ENCODE data around the gene DCP1A.
"Not testable (repeated sequence)": the region's sequence is repeated elsewhere in the genome, so short reads cannot be mapped to it uniquely, and the experiment has no call there.

The DCP1A gene

DNA sequence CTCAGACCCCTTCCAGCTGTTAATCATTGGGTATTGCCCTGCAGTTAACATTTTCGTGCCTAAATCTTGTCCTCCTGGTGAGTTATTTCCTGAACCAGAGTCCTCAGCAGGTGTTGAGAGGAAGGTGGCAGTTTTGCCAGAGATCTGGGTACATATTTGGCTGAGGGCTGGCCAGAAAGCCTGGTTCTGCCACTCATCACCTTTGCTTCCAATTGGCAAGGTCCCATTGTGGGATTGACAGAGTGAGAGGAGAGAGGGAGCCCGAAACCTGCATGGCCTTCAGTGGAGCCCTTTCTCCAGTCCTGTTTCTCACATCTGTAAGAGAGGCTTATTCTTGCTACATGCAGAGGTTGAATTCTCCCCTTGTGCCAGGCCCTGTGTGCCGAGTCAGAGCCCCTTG, 82.6 kb downstream of the DCP1A start:
- DNase-seq (ENCODE audit: low read depth in 2 of 2) = no peak

DNA sequence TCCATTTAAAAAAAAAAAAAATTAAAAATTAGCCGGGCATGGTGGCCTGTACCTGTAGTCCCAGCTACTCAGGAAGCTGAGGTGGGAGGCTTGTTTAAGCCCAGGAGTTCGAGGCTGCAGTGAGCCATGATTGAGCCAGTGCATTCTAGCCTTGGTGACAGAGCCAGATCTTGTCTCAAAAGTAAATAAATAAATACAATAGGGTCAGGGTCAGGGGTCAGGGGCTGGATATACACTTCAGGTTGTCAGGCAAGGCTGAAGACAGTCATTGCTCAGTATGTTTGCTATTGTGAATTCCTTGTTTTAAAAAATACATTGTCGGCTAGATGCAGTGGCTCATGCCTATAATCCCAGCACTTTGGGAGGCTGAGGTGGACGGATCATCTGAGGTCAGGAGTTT, 83.4 kb downstream of the DCP1A start:
- DNase-seq (ENCODE audit: low read depth in 2 of 2) = no peak

DNA sequence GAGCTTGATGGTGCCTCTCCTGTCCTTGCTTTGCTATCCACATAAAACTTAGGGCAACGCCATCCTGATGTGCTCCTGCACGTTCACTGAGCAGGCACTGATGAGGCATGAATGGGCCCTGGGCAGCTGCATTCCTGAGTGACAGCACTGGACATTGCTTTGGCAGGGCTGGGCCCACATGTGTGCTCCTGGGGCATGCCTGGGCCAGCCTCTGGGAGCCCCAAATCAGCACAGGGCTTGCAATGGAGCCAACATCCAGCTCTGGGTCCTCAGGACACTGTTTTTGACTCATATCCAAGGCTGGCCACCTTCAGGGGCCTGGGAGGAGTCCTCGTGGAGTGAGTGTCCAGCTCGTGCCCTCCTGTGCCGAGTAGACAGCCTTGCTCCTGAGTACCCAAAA, 85.6 kb downstream of the DCP1A start:
- DNase-seq (ENCODE audit: low read depth in 2 of 2) = no peak

DNA sequence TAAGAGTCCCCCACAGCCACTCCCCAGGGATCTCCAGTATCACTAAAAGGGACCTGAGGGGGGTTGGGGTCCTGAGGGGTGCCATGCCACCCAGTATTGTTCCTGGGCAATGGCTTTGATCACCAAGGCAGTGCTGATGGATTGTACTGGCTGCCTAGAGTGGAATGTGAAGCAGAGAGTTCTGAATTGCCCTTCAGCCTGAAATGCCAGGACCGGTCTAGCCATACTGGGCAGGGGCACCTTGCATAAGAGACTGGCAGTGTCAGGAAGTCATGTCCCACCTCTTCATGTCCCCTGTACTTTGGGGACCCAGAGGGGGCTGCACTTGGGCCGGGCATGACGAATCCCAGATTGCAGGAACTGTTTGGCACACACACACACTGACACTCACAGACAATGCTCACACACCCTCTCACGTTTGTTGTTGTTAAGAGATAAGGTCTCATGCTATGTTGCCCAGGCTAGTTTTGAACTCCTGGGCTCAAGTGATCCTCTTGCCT, 87.0 kb downstream of the DCP1A start:
- DNase-seq (ENCODE audit: low read depth in 2 of 2) = no peak

DNA sequence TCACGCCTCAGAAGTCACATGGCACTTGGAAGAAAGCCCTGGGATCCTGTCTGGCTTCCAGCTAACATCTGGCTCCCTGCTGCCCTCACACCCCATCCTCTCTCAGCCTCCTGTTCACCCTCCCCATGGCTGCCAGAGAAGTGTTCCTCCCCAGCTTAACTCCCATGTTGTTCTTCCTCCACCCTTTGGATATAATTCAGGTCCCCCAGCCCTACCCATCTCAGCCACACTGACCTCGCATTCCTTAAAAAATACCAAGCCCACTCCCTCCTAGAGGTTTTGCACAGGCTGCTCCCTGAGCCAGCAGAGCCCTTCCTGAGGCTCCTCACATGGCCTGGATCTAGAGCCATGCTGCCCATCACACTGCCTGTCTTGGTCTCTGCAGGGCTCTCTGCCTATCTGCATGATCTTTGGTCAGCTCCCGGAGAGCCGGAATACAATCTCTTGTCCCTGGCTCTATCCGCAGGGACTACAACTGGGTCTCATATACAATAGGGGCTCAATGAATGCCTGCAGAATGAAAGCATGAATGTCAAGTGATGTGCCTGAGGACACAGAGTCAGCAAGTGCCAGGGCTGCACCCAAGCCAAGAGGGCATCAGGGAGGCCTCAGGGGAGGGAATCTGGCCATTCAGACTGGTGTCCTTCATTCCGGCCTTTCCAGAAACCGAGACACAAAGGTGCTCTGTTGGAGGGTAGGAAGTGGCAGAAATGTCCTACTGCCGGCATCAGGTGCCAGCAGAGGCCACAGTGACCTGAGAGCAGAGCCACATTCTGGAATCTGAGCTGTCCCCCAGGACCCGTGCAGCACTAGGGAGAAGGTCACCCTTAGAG, 87.7 kb downstream of the DCP1A start:
- DNase-seq (ENCODE audit: low read depth in 2 of 2) = no peak

DNA sequence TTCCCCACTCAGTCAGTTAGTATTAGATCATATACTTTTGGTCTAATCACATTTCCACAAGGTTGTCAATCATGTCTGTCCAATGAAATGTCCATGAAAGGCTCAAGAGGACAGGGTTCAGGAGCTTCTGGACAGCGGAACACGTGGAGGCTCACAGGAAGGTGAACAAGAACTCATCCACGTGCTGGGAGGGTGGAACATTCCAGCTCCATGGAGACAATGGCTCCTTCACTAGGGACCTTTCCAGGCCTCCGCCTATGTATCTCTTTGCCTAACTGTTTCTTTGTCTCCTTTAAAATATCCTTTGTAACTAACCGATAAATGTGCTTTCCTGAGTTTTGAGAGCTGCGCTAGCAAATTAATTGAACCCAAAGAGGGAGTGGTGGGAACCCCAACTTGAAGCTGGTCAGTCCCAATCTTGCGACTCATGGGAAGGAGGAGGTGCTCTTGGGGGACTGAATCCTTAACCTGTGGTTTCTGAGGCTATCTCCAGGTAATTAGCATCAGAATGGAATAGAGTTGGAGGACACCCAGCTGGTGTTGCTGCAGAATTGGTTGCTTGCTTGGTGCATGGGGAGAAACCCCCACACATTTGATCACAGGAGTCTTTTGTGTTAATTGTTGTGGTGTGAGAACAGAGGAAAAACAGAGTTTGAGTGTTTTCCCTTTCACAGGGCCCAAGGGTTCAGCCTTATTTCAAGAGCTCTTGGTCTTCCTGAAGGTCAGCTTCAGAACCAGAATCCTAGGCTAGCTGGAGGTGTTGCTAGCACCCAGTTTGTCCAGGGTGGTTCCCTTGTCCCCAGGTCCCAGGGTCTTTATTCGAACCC, 88.5 kb downstream of the DCP1A start:
- no peak for DNase-seq (ENCODE audit: low read depth in 2 of 2)

DNA sequence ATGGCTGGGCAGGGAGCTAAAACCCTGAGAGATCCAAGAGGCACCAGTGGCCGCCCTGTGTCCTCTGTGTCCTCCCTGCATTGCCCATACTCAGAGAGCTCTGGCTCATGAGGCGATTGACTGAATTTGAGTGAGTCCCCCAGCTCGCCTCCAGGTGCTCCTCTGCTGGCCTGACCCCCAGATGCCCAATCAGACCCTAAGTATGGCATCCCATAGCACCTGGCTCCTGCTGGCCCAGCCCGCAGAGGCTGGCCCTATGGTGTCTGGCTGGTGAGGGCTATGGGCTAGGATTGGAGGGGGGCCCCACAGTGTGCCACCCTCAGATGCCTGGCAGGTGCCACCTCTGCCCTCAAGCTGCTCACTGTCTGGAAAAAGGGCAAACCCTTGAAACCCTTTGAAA, 89.9 kb downstream of the DCP1A start:
- DNase-seq (ENCODE audit: low read depth in 2 of 2) = no peak

DNA sequence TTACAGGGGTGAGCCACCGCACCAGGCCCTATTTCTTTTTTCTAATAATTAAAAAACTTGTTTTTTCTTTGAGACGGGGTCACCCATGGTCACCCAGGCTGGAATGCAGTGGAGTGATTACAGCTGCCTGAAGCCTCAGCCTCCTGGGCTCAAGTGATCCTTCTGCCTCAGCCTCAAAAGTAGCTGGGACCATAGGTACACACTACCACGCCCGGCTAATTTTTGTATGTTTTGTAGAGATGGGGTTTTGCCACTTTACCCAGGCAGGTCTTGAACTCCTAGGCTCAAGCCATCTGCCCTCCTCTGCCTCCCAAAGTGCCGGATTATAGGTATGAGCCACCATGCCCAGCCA, 90.7 kb downstream of the DCP1A start:
- DNase-seq (ENCODE audit: low read depth in 2 of 2) = no peak

DNA sequence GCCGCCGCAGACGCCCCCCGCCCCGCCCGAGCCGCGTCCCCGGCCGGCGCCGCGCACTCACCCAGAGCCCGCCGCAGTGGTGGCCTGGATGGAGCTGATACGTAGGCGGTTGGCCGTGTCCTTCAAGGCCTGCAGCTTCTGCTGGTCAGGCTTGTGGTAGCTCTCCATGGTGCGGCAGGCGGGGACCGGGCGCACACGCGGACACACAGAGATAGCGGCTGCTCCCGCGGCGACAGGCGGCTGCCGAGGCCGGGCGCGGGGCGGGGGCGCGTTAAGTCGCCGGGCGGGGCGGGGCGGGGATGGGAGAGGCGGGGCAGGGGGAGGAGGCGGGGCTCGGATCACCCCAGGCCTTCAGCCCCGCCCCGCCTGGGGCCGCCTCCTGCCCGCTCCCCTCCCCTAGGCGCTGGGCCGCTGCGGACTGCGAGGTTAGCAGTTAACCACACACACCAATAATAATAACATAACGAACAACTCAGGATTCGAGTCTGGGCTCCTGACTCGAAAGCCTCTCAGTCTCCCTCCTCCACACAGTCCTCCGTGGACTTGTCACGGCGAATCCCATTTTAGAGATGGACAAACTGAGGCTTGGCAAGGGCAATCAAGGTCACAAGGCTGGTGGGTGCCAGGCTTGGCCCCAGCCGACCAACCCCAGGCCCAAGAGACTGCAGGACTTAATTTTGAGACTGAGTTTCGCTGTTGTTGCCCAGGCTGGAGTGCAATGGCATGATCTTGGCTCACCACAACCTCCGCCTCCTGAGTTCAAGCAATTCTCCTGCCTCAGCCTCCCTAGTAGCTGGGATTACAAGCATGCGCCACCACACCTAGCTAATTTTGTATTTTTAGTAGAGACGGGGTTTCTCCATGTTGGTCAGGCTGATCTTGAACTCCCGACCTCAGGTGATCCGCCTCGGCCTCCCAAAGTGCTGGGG, 91.3 kb downstream of the DCP1A start, which contains the start of gene TKT:
TKT (minus strand) TSS at position 248 of the 929 bp plus-strand sequence; CDS start at position 168, 80 bp downstream.
- peak; percentile 80 for DNase-seq (ENCODE audit: low read depth in 2 of 2)

DNA sequence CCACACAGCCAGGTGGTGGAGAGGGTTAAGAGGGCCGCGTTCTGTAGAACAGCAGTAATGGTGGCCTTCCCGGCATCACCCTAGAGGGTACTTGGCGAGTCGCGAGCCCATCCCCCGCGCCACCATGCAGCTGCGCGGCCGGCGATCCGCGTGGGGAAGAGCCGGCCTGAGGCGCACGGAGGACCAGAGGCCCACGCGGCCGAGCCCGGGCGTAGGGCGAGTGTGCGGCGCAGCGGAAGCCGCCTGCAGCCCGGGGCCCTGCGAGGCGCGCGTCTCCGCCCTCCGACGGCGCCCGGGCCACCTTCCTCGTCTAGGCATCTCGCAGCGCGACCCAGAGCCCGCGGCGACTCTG, 91.9 kb downstream of the DCP1A start:
- DNase-seq (ENCODE audit: low read depth in 2 of 2) = peak; percentile 21 to 22

DNA sequence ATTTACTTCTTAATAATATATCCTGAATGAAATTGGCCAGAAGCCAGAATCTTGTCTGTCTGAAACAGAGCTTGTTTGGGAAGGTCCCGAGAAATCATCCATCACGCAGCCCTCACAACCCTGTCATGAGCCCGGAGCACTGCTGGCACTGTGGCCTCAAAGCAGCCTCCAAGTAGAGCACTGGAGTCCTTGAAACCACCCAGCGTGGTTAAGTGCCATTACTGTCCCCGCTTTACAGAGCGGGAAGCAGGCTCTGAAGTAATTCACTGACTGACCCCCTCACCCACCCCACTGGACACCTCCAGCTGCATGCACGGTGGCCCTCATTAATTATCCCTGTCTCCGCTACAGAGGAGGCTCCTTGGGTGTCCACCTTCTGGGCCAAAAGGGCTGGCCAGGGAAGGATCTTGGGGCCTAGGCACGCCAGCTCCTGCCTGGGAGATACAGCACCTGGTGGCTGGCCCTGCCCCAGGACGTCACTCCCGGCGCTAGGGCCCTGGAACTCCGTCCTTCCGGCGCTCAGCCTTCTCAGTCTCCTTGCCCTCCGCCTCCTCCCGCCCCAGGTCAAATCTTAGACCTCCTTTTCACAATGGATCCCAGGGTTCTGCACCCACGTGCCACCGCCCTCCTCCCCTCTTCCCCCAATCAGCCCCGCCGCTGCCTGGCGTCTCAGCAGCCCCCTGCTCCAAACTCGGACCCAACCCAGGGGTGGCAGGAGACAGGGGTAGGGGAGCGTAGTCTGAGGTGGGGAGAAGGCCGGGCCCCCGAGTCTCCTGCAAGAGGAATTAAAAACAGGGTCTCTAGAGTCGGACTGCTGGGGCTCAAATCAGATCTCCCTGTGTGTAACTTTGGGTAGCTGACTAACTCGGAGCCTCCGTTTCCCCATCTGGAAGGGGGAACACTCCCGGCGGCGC, 92.6 kb downstream of the DCP1A start:
- peak; percentile 45 to 56 for DNase-seq (ENCODE audit: low read depth in 2 of 2)

DNA sequence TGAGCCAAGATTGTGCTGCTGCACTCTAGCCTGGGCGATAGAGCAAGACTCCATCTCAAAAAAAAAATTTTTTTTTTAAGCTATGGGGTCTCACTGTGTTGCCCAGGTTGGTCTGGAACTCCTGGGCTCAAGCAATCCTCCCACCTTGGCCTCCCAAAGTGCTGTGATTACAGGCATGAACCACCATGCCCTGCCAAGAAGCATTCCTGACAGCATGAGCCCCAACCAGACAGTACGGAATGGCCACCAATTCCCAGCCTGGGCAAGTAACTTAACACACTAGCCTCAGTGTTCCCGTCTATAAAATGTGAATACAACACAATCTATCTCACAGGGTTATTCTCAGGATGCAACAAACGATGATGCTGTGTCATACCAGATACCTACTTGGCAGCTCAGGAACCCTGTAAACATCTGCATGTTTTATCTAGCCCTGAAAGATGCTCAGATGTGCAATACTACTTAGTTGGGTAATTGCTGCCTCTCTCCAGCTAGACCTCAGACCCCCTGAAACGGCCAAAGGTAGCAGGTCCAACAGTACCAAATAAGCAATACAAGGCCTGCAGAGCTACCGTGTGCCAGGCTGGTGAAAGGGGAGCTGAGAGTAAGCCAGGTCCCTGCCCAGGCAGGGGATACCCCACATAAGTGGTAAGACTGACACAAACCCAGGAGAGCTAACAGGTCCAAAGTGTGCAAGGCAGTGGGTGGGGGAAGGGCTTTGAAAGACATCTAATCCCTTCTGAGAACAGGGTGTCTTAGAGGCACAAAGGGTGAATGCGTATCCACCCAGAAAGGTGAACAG, 93.4 kb downstream of the DCP1A start:
- no peak for DNase-seq (ENCODE audit: low read depth in 2 of 2)

DNA sequence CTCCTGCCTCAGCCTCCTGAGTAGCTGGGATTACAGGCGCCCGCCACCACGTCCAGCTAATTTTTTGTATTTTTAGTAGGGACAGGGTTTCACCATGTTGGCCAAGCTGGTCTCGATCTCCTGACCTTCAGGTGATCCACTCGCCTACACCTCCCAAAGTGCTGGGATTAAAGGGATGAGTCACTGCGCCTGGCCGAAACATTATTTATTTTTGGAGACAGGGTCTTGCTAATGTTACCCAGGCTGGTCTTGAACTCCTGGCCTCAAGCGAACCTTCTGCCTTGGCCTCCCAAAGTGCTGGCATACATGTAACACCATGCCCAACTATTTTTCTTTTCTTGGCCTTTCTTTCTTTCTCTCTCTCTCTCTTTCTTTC, 94.4 kb downstream of the DCP1A start:
- not testable (repeated sequence) for DNase-seq (ENCODE audit: low read depth in 2 of 2)

DNA sequence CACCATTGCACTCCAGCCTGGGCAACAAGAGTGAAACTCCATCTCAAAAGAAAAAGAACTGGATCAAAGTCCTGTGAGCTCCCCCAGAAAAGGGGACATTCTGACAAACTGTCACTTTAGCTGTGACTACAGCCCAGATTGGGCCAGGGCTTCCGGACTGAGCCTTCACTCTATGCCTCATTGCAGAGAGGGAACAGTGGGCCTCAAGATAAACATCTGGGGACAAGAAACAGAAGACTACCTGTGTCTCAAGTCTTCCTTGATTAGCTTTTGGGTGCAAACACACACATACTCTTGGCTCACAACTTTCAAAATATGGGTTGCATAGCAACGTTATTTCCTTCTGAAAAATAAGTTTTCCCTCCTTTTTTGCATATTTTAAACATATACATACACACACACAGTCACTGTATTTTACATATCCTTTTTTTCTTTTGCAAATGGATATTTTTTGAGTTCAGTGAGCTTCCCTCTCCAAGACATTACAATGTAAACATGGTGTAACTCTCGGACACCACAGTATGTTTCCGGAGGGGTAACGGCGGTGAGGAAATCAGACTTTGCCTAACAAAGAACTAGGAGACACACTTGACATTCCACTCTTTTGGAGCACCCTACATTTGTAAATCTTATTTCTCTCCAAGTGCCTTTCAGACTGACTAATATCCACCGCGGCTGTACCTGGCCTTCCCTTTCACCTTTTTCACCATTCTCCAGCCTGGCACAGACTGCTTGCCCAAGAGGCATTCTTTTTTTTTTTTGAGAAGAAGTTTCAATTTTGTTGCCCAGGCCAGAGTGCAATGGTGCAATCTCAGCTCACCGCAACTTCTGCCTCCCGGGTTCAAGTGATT, 95.0 kb downstream of the DCP1A start:
- no peak for DNase-seq (ENCODE audit: low read depth in 2 of 2)

DNA sequence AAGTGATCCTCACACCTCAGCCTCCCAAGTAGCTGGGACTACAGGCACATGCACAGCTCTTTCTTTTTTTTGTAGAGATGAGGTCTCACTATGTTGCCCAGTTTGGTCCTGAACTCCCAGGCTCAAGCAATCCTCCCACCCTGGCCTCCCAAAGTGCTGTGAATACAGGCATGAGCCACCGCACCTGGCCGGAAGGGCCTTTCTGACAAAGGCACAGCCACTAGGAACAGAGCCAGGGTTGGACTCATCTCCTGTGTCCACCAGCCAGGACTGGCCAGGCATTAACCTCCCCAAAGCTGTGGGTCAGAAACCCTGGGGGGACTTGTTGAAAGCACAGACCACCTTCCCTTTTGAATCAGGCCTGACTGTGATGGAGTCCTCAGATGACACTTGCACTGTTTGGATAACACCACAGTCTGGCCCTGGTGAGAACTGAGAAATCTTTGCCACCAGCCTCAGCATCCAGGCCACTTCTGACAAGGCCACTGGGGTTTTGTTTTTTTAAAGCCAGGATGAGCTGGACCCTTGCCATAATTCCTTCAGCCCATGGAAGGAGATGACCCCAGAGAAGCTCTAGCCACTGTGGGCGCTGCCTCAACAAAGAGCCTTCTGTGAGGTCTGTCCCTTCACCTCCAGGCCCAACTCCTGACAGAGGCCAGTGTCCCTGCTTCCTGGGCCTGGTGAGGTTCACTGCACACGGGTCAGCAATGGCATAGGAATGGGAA, 96.3 kb downstream of the DCP1A start:
- no peak for DNase-seq (ENCODE audit: low read depth in 2 of 2)

DNA sequence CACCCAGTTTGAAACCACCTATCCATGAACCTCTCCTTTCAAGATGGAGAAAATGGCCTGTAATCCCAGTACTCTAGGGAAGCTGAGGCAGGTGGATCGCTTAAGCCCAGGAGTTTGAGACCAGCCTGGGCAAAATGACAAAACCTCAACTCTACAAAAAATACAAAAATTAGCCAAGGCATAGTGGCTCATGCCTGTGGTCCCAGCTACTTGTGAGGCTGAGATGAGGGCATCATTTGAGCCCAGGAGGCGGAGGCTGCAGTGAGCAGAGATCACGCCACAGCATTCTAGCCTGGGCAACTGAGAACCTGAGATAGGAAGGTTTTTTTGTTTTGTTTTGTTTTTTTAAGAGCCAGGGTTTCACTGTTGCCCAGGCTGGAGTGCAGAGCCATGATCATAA, 96.9 kb downstream of the DCP1A start:
- no peak for DNase-seq (ENCODE audit: low read depth in 2 of 2)

DNA sequence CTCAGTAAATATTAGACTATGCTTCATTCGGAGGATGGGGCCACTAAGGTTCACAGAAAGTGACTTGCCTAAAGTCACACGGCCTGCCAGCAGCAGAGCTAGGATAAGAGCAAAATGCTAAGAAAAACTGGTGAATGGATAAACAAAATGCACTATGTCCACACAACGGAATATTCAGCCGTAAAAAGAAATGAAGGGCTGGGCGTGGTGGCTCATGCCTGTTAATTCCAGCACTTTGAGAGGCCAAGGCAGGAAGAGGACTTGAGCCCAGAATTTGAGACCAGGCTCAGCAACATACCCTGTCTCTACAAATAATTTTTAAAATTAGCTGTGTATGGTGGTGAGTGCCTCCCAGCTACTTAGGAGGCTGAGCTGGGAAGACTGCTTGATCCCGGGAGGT, 99.2 kb downstream of the DCP1A start:
- DNase-seq (ENCODE audit: low read depth in 2 of 2) = no peak

DNA sequence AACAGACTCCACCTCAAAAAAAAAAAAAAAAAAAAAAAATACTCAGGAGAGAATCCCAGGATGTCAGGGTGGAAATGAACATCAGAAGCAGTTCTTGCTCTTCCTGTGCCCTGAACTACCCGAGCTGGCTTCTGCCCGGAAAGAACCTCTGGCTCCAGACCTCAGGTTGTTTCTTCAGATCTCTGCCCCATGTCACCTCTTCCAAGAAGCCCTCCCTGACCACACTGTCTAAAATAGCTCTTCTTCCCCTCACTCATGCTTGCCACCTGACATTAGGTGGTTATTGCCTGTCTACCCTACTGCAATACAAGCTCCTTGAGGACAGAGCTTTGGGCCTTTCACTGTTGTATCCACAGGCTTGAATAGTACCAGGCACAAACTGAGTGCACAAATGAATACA, 99.7 kb downstream of the DCP1A start:
- DNase-seq (ENCODE audit: low read depth in 2 of 2) = no peak
